Activated CD4-positive, alpha-beta T cell treated with anti-CD3 and anti-CD28 coated beads, Interleukin-2, amount 50 U/mL, for 24 hours (primary cell): Measurements from ENCODE around the gene VIP.
"Not testable (repeated sequence)": the region's sequence is repeated elsewhere in the genome, so short reads cannot be mapped to it uniquely, and the experiment has no call there.

Experiments
- DNase-seq, 2 donors: peaks; one replicate each; pipeline ENCODE4 v3.0.0-alpha.2; 2020; ENCODE audit warnings: low read depth in 1 of 2, low spot score in 1 of 2

VIP gene

GRCh38 chr6:152750694-152751093, at the start of gene VIP:
Gene VIP (plus strand): TSS chr6:152750797. CDS start chr6:152752178, 1,381 bp downstream.
- DNase-seq: no peak

- no peak for DNase-seq
Observed at GRCh38 chr6:152701081-152701862, 49.3 kb upstream of the VIP start.

- DNase-seq: no peak
Observed at GRCh38 chr6:152701863-152702401, 48.7 kb upstream of the VIP start.

- DNase-seq: not testable (repeated sequence)
Observed at GRCh38 chr6:152703750-152704149, 46.8 kb upstream of the VIP start.

GRCh38 chr6:152705327-152705726, 45.3 kb upstream of the VIP start:
- DNase-seq: no peak

GRCh38 chr6:152716322-152716721, 34.3 kb upstream of the VIP start:
- no peak for DNase-seq

- no peak for DNase-seq
Observed at GRCh38 chr6:152720974-152721373, 29.6 kb upstream of the VIP start.

GRCh38 chr6:152721956-152722355, 28.6 kb upstream of the VIP start:
- no peak for DNase-seq

GRCh38 chr6:152723398-152723797, 27.2 kb upstream of the VIP start:
- no peak for DNase-seq

GRCh38 chr6:152726313-152726712, 24.3 kb upstream of the VIP start:
- no peak for DNase-seq

GRCh38 chr6:152727507-152727906, 23.1 kb upstream of the VIP start:
- DNase-seq: no peak

- no peak for DNase-seq
Observed at GRCh38 chr6:152734630-152735029, 16.0 kb upstream of the VIP start.

- DNase-seq: no peak
Observed at GRCh38 chr6:152736687-152737273, 13.8 kb upstream of the VIP start.

- DNase-seq: no peak
Observed at GRCh38 chr6:152745509-152746171, 5.0 kb upstream of the VIP start.

GRCh38 chr6:152746172-152746553, 4.4 kb upstream of the VIP start:
- DNase-seq: no peak

GRCh38 chr6:152748843-152749242, 1.8 kb upstream of the VIP start:
- no peak for DNase-seq

GRCh38 chr6:152749336-152749735, 1.3 kb upstream of the VIP start:
- DNase-seq: no peak

- DNase-seq: no peak
Observed at GRCh38 chr6:152765331-152765730, 14.7 kb downstream of the VIP start.

GRCh38 chr6:152769159-152769558, 18.6 kb downstream of the VIP start:
- DNase-seq: no peak

GRCh38 chr6:152769993-152770392, 19.4 kb downstream of the VIP start:
- no peak for DNase-seq

- DNase-seq: no peak
Observed at GRCh38 chr6:152771061-152771687, 20.6 kb downstream of the VIP start.

- DNase-seq: no peak
Observed at GRCh38 chr6:152775428-152775827, 24.8 kb downstream of the VIP start.
